T-cell (primary cell): ENCODE measurements around the gene PDF. TPM values are rescaled to one million over a fixed set of nuclear protein-coding genes. Genes with fewer than 3 reads are reported as not detected.

Source experiments
- ATAC-seq, 4 experiments: fragments of 200-7000 bp in 3 of 4; fragments of 150-1000 bp in 1 of 4; cut with Tn5 transposase; replicated peaks in 1 of 4; 1 replicate in 3 of 4; 2 replicates in 1 of 4; pipeline ENCODE4 v1.10.0; 2021; ENCODE audit warnings: moderate library complexity in 3 of 4, mild to moderate bottlenecking in 2 of 4, moderate number of reproducible peaks in 1 of 4
- CTCF ChIA-PET, 2 donors: fragments of 300-600 bp; sonication (Branson Sonifier 250); formaldehyde crosslinking; loops; one replicate each; lab custom pipeline; 2022; ENCODE audit warnings: antibody characterized with exemption in 2 of 2; lab: Charles Lee
- POLR2A ChIA-PET, 2 donors: fragments of 300-600 bp; sonication (Branson Sonifier 250); formaldehyde crosslinking; loops; one replicate each; lab custom pipeline; 2022; ENCODE audit warnings: antibody characterized with exemption in 2 of 2; lab: Charles Lee
- DNase-seq, 35 experiments: peaks; one replicate each; pipeline versions ENCODE4 v3.0.0 to v3.0.0-alpha.2; 2013 to 2023
- H3K27ac ChIP-seq: one replicate; pipeline ENCODE4 v1.5.1; 2013; ENCODE audit warnings: low read length
- H3K27me3 ChIP-seq, 2 experiments: replicated peaks in 1 of 2; 1 replicate in 1 of 2; 2 replicates in 1 of 2; pipeline versions ENCODE4 v1.6.1 to v1.7.0; 2013; ENCODE audit warnings: low read length in 1 of 2, mixed read lengths in 1 of 2; ENCODE audit not compliant: control insufficient read depth in 2 of 2, insufficient read depth in 2 of 2; ENCODE audit errors: extremely low read depth in 1 of 2
- H3K36me3 ChIP-seq, 2 donors: 1 replicate in 1 of 2; 2 replicates in 1 of 2; pipeline versions ENCODE4 v1.6.1 to v1.7.0; 2013; ENCODE audit warnings: low read length in 1 of 2; ENCODE audit not compliant: control insufficient read depth in 2 of 2, insufficient read depth in 1 of 2; ENCODE audit errors: extremely low read depth in 1 of 2
- H3K4me1 ChIP-seq, 2 experiments: 1 replicate in 1 of 2; 2 replicates in 1 of 2; pipeline versions ENCODE4 v1.6.1 to v1.7.0; 2013; ENCODE audit warnings: low read length in 2 of 2, mixed read lengths in 1 of 2; ENCODE audit not compliant: insufficient read depth in 2 of 2, control insufficient read depth in 1 of 2; ENCODE audit errors: extremely low read depth in 1 of 2
- H3K4me3 ChIP-seq, 2 donors: 1 replicate in 1 of 2; 2 replicates in 1 of 2; pipeline versions ENCODE4 v1.5.1 to v1.7.0; 2013; ENCODE audit warnings: mild to moderate bottlenecking in 2 of 2, low read length in 1 of 2, moderate library complexity in 1 of 2; ENCODE audit not compliant: control insufficient read depth in 1 of 2; ENCODE audit errors: extremely low read depth in 1 of 2
- H3K9me3 ChIP-seq: 2 replicates; pipeline ENCODE4 v1.7.0; 2013
- H3K27ac Mint-ChIP-seq, 2 donors: one replicate each; pipeline ENCODE4 v1.8.0; 2020 to 2021; ENCODE audit warnings: mild to moderate bottlenecking in 2 of 2, mixed read lengths in 2 of 2
- H3K27me3 Mint-ChIP-seq, 2 donors: one replicate each; pipeline ENCODE4 v1.8.0; 2021 to 2022; ENCODE audit warnings: mixed read lengths in 2 of 2
- H3K36me3 Mint-ChIP-seq: one replicate; pipeline ENCODE4 v1.8.0; 2021; ENCODE audit warnings: mixed read lengths
- H3K4me1 Mint-ChIP-seq, 3 donors: one replicate each; pipeline ENCODE4 v1.8.0; 2020 to 2022; ENCODE audit warnings: mixed read lengths in 3 of 3, mild to moderate bottlenecking in 1 of 3
- H3K4me3 Mint-ChIP-seq, 3 donors: one replicate each; pipeline ENCODE4 v1.8.0; 2020 to 2022; ENCODE audit warnings: mild to moderate bottlenecking in 3 of 3, mixed read lengths in 3 of 3, moderate library complexity in 3 of 3
- H3K9me3 Mint-ChIP-seq, 3 donors: one replicate each; pipeline ENCODE4 v1.8.0; 2020 to 2022; ENCODE audit warnings: mixed read lengths in 3 of 3
- WGBS: methylation state at CpG from one replicate; pipeline ENCODE4 v1.1.5; 2013; ENCODE audit warnings: missing lambda C conversion rate; ENCODE audit not compliant: insufficient coverage; 5-methylcytosine and 5-hydroxymethylcytosine counted together
- total RNA-seq, 35 experiments: library from RNA in 6 of 35; stranded (reverse) in 6 of 35; fragments of 120-200 nt in 1 of 35; gene quantifications; one replicate each; pipeline versions ENCODE4 v1.2.1 to v1.2.4 and lab custom pipeline; 2013 to 2026

PDF gene
- total RNA-seq, 5 donors from 2014 or later (not counting 1 experiment from before 2014, with no cell fraction given): 5.3 to 20.5 (median 16.1) TPM

- DNase-seq (peak in 18 of 35 experiments; percentile 10 to 82 (median 35)), ATAC-seq (no peak)
- peaks cover 0 to 2% (median 0%) of the 10 kb centered on the region in 3 donors for H3K4me1 Mint-ChIP-seq
- no peak overlapping the region for H3K4me3 ChIP-seq
- 94% methylated on average over 11 of the region's 13 CpGs for WGBS
- H3K36me3 Mint-ChIP-seq: peaks cover 6% of the 10 kb centered on the region
- no peak overlapping the region for H3K27ac Mint-ChIP-seq
- CTCF ChIA-PET: interaction anchor here (0.6 to 3.2 kb wide), 6 partner anchors 100 to 277 kb away, joined by 3 to 42 read pairs (median 4); partner anchors contain the start of gene SNTB2 (in 1 of the 2)
- POLR2A ChIA-PET: interaction anchor here in 1 of 2 donors (0.5 kb wide), 1 partner anchor 853 kb away, joined by 3 read pairs; no protein-coding TSS in a partner anchor
- H3K27me3 ChIP-seq: no peaks in the 10 kb centered on the region
- no peaks in the 10 kb centered on the region for H3K9me3 ChIP-seq
- H3K4me3 Mint-ChIP-seq: no peak overlapping the region
- H3K36me3 ChIP-seq: peaks cover 0 to 8% of the 10 kb centered on the region in 2 donors
- H3K27me3 Mint-ChIP-seq: no peaks in the 10 kb centered on the region
- H3K9me3 Mint-ChIP-seq: no peaks in the 10 kb centered on the region
- no peak overlapping the region for H3K27ac ChIP-seq
- no peaks in the 10 kb centered on the region for H3K4me1 ChIP-seq
These were observed 43.3 kb downstream of the PDF start for GRCh38 chr16:69286941-69287713.

- no peak overlapping the region for H3K27ac ChIP-seq
- CTCF ChIA-PET: interaction anchor here (0.6 to 3.2 kb wide), 10 partner anchors 9 to 756 kb away, joined by 3 to 42 read pairs (median 4); no protein-coding TSS in a partner anchor
- H3K36me3 Mint-ChIP-seq: peaks cover 6% of the 10 kb centered on the region
- no peak for ATAC-seq
- peaks cover 0 to 8% of the 10 kb centered on the region in 2 donors for H3K36me3 ChIP-seq
- no CpG with 5 or more reads among the region's 4 CpGs for WGBS
- POLR2A ChIA-PET: interaction anchor here in 1 of 2 donors (0.6 to 0.7 kb wide), 3 partner anchors 47 to 135 kb away, joined by 3 to 5 read pairs (median 4); no protein-coding TSS in a partner anchor
- H3K4me3 Mint-ChIP-seq: no peak overlapping the region
- H3K9me3 ChIP-seq: no peaks in the 10 kb centered on the region
- H3K27me3 ChIP-seq: no peaks in the 10 kb centered on the region
- no peaks in the 10 kb centered on the region for H3K27me3 Mint-ChIP-seq
- H3K4me3 ChIP-seq: no peak overlapping the region
- no peak for DNase-seq
- peaks cover 0 to 2% (median 0%) of the 10 kb centered on the region in 3 donors for H3K4me1 Mint-ChIP-seq
- H3K9me3 Mint-ChIP-seq: no peaks in the 10 kb centered on the region
- no peaks in the 10 kb centered on the region for H3K4me1 ChIP-seq
- H3K27ac Mint-ChIP-seq: no peak overlapping the region
These were observed 45.1 kb downstream of the PDF start for GRCh38 chr16:69285240-69285639.

GRCh38 chr16:69283851-69284250 is 46.5 kb downstream of the PDF start:
- peaks cover 0 to 2% (median 0%) of the 10 kb centered on the region in 3 donors for H3K4me1 Mint-ChIP-seq
- WGBS: 100% methylated on average over 4 of the region's 4 CpGs
- H3K4me3 ChIP-seq: no peak overlapping the region
- no peaks in the 10 kb centered on the region for H3K27me3 Mint-ChIP-seq
- no peaks in the 10 kb centered on the region for H3K9me3 Mint-ChIP-seq
- ChIA-PET POLR2A (no interaction called here), CTCF (interaction anchor here (0.6 to 1.2 kb wide), 4 partner anchors 131 to 750 kb away, joined by 3 to 6 read pairs (median 4); no protein-coding TSS in a partner anchor)
- H3K36me3 ChIP-seq: peaks cover 0 to 8% of the 10 kb centered on the region in 2 donors
- H3K27ac ChIP-seq: no peak overlapping the region
- DNase-seq (no peak), ATAC-seq (no peak)
- H3K27ac Mint-ChIP-seq: no peak overlapping the region
- no peaks in the 10 kb centered on the region for H3K27me3 ChIP-seq
- H3K4me3 Mint-ChIP-seq: no peak overlapping the region
- no peaks in the 10 kb centered on the region for H3K4me1 ChIP-seq
- peaks cover 2% of the 10 kb centered on the region for H3K36me3 Mint-ChIP-seq
- no peaks in the 10 kb centered on the region for H3K9me3 ChIP-seq

- Mint-ChIP-seq H3K4me3 (no peak overlapping the region), H3K36me3 (peaks cover 7% of the 10 kb centered on the region), H3K4me1 (peaks cover 0 to 2% (median 0%) of the 10 kb centered on the region in 3 donors), H3K9me3 (no peaks in the 10 kb centered on the region), H3K27ac (no peak overlapping the region), H3K27me3 (no peaks in the 10 kb centered on the region)
- Histone ChIP-seq H3K4me3 (no peak overlapping the region), H3K9me3 (no peaks in the 10 kb centered on the region), H3K36me3 (peaks cover 0 to 2% of the 10 kb centered on the region in 2 donors), H3K27ac (no peak overlapping the region), H3K4me1 (no peaks in the 10 kb centered on the region), H3K27me3 (no peaks in the 10 kb centered on the region)
- CTCF ChIA-PET: interaction anchor here in 1 of 2 donors (0.6 to 1.5 kb wide), 2 partner anchors 11 to 126 kb away, joined by 3 to 5 read pairs; no protein-coding TSS in a partner anchor
- WGBS: no CpG with 5 or more reads among the region's 1 CpG
- POLR2A ChIA-PET: no interaction called here
- ATAC-seq (no peak), DNase-seq (no peak)
These were observed 53.0 kb downstream of the PDF start for GRCh38 chr16:69277413-69277812.

Other genes starting within 250 kb of the PDF start
- gene HAS3, start 224.9 kb downstream of the PDF start, total RNA-seq: 1 to 10 TPM; 2.0 to 4.7 (median 3.4) TPM
- gene CHTF8, start 198.0 kb downstream of the PDF start, total RNA-seq: 100 to 1,000 TPM in 3 of 5 donors, 10 to 100 TPM in 2; 64.8 to 138 (median 124) TPM
- gene UTP4, start 197.9 kb downstream of the PDF start, total RNA-seq: 10 to 100 TPM; 30.3 to 42.5 (median 37.8) TPM
- gene SNTB2, start 143.4 kb downstream of the PDF start, total RNA-seq: 10 to 100 TPM; 13.2 to 23.1 (median 17.3) TPM
- gene VPS4A, start 19.2 kb downstream of the PDF start, total RNA-seq: 10 to 100 TPM; 40.5 to 61.9 (median 55.9) TPM
- 10 to 100 TPM; 31.2 to 70.4 (median 59.8) TPM for gene COG8, start 9.0 kb upstream of the PDF start, total RNA-seq
- 10 to 100 TPM; 23.7 to 32.9 (median 29.6) TPM for gene NIP7, start 9.2 kb upstream of the PDF start, total RNA-seq
- 1 to 10 TPM; 2.6 to 4.6 (median 3.0) TPM for gene TMED6, start 21.2 kb upstream of the PDF start, total RNA-seq
- gene TERF2, start 55.4 kb upstream of the PDF start, total RNA-seq: 10 to 100 TPM; 36.6 to 51.0 (median 47.3) TPM
- gene CYB5B, start 94.0 kb upstream of the PDF start, total RNA-seq: 10 to 100 TPM; 42.9 to 62.0 (median 54.4) TPM
- gene NFAT5, start 235.4 kb upstream of the PDF start, total RNA-seq: 10 to 100 TPM; 24.3 to 33.7 (median 27.8) TPM